Loucy (cell line): Measurements from ENCODE around the gene C1RL.

Source experiments
- H2AFZ ChIP-seq: fragments of 200-600 bp; sonication (generic); 2 replicates; pipeline ENCODE4 v1.6.0; 2016; ENCODE audit warnings: antibody characterized with exemption, mild to moderate bottlenecking, low read length, moderate library complexity
- H3F3A ChIP-seq: fragments of 200-600 bp; 2 replicates; pipeline ENCODE4 v1.6.0; 2016; ENCODE audit warnings: antibody characterized with exemption, low read depth, mild to moderate bottlenecking
- H3K27me3 ChIP-seq: fragments of 200-600 bp; sonication (generic); 2 replicates; pipeline ENCODE4 v1.6.1; 2014; ENCODE audit warnings: low read length, mild to moderate bottlenecking; ENCODE audit not compliant: insufficient read depth, poor library complexity, severe bottlenecking
- H3K36me3 ChIP-seq: fragments of 200-600 bp; sonication (generic); 2 replicates; pipeline ENCODE4 v1.6.1; 2016; ENCODE audit warnings: low read length; ENCODE audit not compliant: insufficient read depth
- H3K4me1 ChIP-seq: fragments of 200-600 bp; sonication (generic); 2 replicates; pipeline ENCODE4 v1.5.1; 2014; ENCODE audit warnings: low read length, mild to moderate bottlenecking; ENCODE audit not compliant: insufficient read depth, poor library complexity, severe bottlenecking
- H3K4me2 ChIP-seq: fragments of 200-600 bp; sonication (generic); 2 replicates; pipeline ENCODE4 v1.6.0; 2014; ENCODE audit warnings: antibody characterized with exemption, low read length, low read depth, mild to moderate bottlenecking; ENCODE audit not compliant: poor library complexity, severe bottlenecking
- H3K4me3 ChIP-seq: fragments of 200-600 bp; sonication (generic); 2 replicates; pipeline ENCODE4 v1.5.1; 2014; ENCODE audit warnings: low read length, mild to moderate bottlenecking, mixed read lengths; ENCODE audit not compliant: poor library complexity, severe bottlenecking
- H3K79me2 ChIP-seq: fragments of 200-600 bp; sonication (generic); 2 replicates; pipeline ENCODE4 v1.6.1; 2014; ENCODE audit warnings: low read length; ENCODE audit not compliant: insufficient read depth
- H3K9ac ChIP-seq: fragments of 200-600 bp; sonication (generic); 2 replicates; pipeline ENCODE4 v1.6.0; 2014; ENCODE audit warnings: mild to moderate bottlenecking, low read depth, low read length, moderate library complexity; ENCODE audit not compliant: poor library complexity, severe bottlenecking
- H3K9me2 ChIP-seq: fragments of 200-600 bp; sonication (generic); replicated peaks from 2 replicates; pipeline ENCODE4 v1.6.1; 2016; ENCODE audit warnings: low read depth, low read length, mixed read lengths
- H3K9me3 ChIP-seq: fragments of 200-600 bp; sonication (generic); 2 replicates; pipeline ENCODE4 v1.6.1; 2014; ENCODE audit warnings: mild to moderate bottlenecking, antibody characterized with exemption, low read length, low read depth; ENCODE audit not compliant: insufficient read depth
- H4K20me1 ChIP-seq: fragments of 200-600 bp; sonication (generic); 2 replicates; pipeline ENCODE4 v1.6.0; 2014; ENCODE audit warnings: antibody characterized with exemption, low read length, mild to moderate bottlenecking; ENCODE audit not compliant: insufficient read depth, poor library complexity, severe bottlenecking
- CTCF ChIP-seq: fragments of 200-600 bp; sonication (generic); conservative IDR thresholded peaks from 2 replicates; pipeline ENCODE4 v1.5.1; 2014; ENCODE audit warnings: mild to moderate bottlenecking, antibody characterized with exemption, low read length
- EZH2phosphoT487 ChIP-seq: fragments of 200-600 bp; IDR thresholded peaks from 2 replicates; pipeline ENCODE4 v1.6.1; 2018; ENCODE audit warnings: antibody characterized with exemption, mild to moderate bottlenecking, moderate library complexity, borderline replicate concordance

Gene C1RL

GRCh38 chr12:7102582-7102981, 6.4 kb downstream of the C1RL start:
- H3K9me3 ChIP-seq = peaks cover 6% of the 10 kb centered on the region; the same call in 1 of the 2 replicates
- no peak overlapping the region for H3K4me3 ChIP-seq
- peaks cover 4% of the 10 kb centered on the region; the same call in 1 of the 2 replicates for H3K79me2 ChIP-seq
- H3K9me2 ChIP-seq = no peaks in the 10 kb centered on the region
- no peak overlapping the region for H3K9ac ChIP-seq
- H3F3A ChIP-seq = peaks cover 4% of the 10 kb centered on the region; the same call in 1 of the 2 replicates
- TF ChIP-seq EZH2phosphoT487 = no peak
- no peak for TF ChIP-seq CTCF
- no peak overlapping the region for H2AFZ ChIP-seq
- H3K4me2 ChIP-seq = peak overlapping the region; percentile 6
- no peaks in the 10 kb centered on the region for H3K27me3 ChIP-seq
- peaks cover 13% of the 10 kb centered on the region for H3K4me1 ChIP-seq
- H3K36me3 ChIP-seq = no peaks in the 10 kb centered on the region
- no peaks in the 10 kb centered on the region for H4K20me1 ChIP-seq

GRCh38 chr12:7101694-7102131, 7.3 kb downstream of the C1RL start:
- peaks cover 4% of the 10 kb centered on the region; the same call in 1 of the 2 replicates for H3F3A ChIP-seq
- H3K79me2 ChIP-seq = no peaks in the 10 kb centered on the region; the same call in 1 of the 2 replicates
- no peak overlapping the region for H3K4me3 ChIP-seq
- no peaks in the 10 kb centered on the region for H4K20me1 ChIP-seq
- no peak overlapping the region for H3K4me2 ChIP-seq
- H3K36me3 ChIP-seq = no peaks in the 10 kb centered on the region
- peaks cover 12% of the 10 kb centered on the region for H3K4me1 ChIP-seq
- H3K9me2 ChIP-seq = no peaks in the 10 kb centered on the region
- no peak overlapping the region for H2AFZ ChIP-seq
- H3K27me3 ChIP-seq = no peaks in the 10 kb centered on the region
- peaks cover 6% of the 10 kb centered on the region; the same call in 1 of the 2 replicates for H3K9me3 ChIP-seq
- H3K9ac ChIP-seq = no peak overlapping the region
- TF ChIP-seq CTCF = no peak
- TF ChIP-seq EZH2phosphoT487 = no peak

- TF ChIP-seq EZH2phosphoT487 (no peak), CTCF (no peak)
- Histone ChIP-seq H3K79me2 (no peaks in the 10 kb centered on the region; the same call in 1 of the 2 replicates), H3K9ac (no peak overlapping the region), H4K20me1 (no peaks in the 10 kb centered on the region), H3F3A (no peaks in the 10 kb centered on the region), H3K9me3 (peaks cover 4% of the 10 kb centered on the region; the same call in 1 of the 2 replicates), H3K4me2 (no peak overlapping the region), H2AFZ (no peak overlapping the region), H3K9me2 (no peaks in the 10 kb centered on the region), H3K4me3 (no peak overlapping the region), H3K4me1 (peaks cover 12% of the 10 kb centered on the region), H3K27me3 (no peaks in the 10 kb centered on the region), H3K36me3 (no peaks in the 10 kb centered on the region)
Observed at GRCh38 chr12:7101047-7101693, 7.8 kb downstream of the C1RL start.
